Activated naive CD8-positive, alpha-beta T cell treated with anti-CD3 and anti-CD28 coated beads, Interleukin-2, amount 50 U/mL, for 16 hours (primary cell): Measurements from ENCODE around the gene ECHDC1.
"Not testable (repeated sequence)": the region's sequence is repeated elsewhere in the genome, so short reads cannot be mapped to it uniquely, and the experiment has no call there.

Experiments used
- DNase-seq: peaks from one replicate; pipeline ENCODE4 v3.0.0-alpha.2; 2020; ENCODE audit warnings: low read depth, low spot score

Gene ECHDC1

DNA sequence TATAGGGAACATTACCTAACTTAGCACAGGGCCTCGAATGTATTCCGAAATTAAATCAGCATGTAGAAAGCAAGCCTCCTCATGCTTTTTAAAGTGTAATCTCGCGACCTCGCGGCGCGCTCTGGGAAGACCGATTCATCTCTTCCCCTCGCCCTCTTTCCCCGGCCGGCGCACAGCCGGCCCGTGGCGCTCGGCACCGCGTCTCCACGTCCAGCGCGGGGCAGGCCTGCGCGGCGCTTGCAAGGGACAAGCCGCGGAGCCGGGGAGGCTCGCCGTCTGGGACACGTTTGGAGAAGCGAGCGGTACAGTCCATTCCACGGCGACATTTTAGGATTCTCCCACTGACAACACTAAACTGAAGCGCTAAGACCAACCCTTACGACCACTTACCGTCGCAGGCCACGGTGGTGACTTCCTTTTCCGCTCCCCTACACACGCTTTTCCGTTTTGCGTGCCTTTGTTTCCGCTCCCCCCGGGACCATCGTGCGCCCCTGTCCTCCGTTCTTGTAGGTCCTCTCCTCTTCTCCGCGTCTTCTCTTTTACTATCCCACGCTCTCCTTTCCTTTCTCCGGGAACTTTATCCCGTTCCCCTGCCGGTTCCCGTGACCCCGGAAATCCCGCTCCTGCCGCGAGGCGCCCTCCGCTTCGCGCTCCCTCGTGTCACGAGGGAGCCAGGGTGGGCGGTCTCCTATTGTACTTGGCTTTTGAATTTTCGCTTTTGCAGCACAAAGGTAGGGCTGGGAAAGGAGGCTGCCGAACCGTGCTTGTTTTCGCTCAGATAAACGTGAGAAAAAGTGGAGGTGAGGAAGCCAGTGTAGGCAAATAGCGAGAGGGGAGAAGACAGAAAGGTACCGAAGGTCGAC lies at the start of gene ECHDC1:
ECHDC1 (minus strand) TSS at position 664 of the 863 bp plus-strand sequence. CDS start 12,581 bp downstream, outside the sequence.
- DNase-seq, result peak; percentile 54

DNA sequence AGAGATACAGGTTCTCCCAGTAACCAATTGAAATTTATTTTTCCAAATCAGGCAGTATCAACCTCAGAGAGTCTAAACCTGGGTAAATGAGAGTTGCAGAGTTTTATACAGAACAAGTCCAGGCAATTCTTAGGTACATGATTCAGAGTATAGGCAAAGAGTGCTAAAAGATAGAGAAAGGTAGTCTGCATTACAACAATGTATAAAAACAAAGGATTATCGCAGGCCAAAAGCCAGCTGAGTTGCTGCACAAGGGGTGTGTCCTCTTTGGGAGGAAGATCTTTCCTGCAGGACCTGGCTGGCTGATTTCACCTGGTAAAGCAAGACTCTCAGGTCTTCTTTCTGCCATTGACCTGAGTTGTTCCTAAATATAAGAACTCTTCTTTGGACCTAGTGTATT lies 48.9 kb upstream of the ECHDC1 start:
- DNase-seq, result no peak

GRCh38 chr6:127391094-127391953 lies 47.9 kb upstream of the ECHDC1 start:
- no peak for DNase-seq

DNA sequence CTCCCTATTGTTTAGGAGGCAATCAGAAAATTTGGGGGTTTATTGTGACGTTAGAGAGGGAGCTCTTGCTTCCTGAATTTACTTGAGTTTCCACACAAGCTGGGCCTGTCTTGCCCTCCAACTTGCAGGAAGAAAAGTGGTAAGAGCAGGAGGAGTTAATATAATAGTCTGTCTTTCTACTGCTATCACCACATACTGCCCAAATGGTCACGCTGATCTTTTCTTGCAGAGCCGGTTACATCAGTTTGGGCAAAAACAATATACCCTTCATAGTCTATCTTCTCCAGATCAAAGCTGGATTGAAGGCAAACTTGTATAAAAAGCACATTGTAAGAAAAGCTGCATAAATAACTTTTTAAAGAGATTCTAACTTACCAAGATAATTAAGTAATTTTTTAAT lies 46.3 kb upstream of the ECHDC1 start:
- DNase-seq, result no peak

DNA sequence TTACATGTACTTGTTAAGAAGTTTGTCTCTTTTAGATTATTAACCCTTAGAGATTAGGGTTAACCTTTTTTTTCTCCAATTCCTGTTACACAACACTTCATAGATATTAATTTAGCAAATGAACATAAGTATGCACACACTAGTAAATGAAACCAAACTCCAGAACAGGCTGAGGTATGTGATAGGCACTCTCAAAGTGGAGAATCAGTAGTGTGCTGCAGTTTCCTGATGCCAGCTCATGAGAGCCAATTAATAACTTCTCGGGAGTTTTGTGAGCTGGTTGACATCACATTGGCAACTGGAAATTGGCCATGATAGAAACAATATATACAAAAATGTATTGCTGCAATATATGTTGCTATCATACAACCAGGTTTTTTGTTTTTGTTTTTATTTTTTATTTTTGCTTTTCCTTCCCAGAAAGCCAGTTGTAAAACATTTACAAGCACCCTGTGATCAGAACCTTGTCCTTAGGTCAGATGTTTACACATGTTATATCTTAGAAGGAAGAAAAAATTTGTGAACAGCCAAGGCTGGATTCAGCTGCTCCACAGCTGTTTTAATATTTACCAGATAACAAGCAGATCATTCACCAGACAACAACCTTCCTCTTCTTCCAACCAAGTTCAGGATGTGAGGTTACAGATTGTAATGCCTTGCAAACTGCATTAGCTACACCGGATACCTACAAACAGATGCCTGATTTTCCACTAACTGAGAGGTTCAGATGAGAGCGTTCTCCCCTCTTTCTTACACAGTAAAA lies 42.4 kb upstream of the ECHDC1 start:
- no peak for DNase-seq

GRCh38 chr6:127384848-127385247 lies 41.4 kb upstream of the ECHDC1 start:
- not testable (repeated sequence) for DNase-seq

GRCh38 chr6:127383988-127384387 lies 40.6 kb upstream of the ECHDC1 start:
- no peak for DNase-seq

DNA sequence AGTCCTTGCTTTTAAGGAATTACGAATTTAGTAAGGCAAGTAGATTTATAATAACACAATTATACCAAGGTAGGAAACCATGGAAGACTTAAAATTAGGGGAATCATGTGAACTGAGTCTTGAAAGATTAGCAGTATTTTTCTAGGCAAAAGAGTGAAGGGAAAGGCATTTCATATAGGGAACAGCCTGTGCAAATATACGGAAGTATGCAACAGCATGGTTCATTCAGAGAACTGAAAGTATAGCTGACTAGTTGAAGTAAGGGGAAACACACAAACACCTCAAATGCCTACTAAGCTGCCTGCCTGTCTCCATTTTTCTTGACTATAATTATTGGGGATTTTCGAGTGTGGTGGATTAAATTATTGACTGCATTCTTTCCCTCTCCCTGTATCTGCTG lies 39.0 kb upstream of the ECHDC1 start:
- no peak for DNase-seq

DNA sequence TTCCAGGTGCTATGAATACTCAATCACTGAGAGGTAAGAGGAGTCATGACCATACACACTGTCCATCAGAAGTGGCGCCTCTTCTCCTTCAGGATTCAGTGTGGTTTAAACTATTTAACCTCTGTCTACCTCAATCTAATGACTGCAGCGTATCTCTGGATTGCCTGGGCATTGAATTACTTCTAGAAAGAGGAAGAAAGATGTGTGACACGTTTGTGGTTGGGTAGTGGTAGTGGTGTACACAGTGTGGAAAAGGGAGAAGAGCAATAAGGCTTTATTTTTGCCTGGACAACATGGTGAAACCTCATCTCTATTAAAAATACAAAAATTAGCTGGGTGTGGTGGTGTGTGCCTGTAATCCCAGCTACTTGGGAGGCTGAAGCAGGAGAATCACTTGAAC lies 38.0 kb upstream of the ECHDC1 start:
- DNase-seq, result no peak

- no peak for DNase-seq
Measured at GRCh38 chr6:127376685-127377084, 33.3 kb upstream of the ECHDC1 start.

DNA sequence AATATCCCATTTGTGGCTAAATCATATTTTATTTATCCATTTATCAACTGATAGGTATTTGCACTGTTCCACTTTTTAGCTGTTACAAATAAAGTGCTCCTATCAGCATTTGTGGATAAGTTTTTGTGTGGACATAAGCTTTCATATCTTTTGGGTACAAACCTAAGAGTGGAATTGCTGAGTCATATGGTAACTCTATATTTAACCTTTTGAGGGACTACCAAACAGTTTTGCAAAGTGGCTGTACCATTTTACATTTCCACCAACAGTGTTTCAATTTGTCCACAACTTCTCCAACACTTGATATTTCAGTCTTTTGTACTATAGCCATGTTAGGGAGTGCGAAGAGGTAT lies 23.6 kb upstream of the ECHDC1 start:
- DNase-seq, result no peak

DNA sequence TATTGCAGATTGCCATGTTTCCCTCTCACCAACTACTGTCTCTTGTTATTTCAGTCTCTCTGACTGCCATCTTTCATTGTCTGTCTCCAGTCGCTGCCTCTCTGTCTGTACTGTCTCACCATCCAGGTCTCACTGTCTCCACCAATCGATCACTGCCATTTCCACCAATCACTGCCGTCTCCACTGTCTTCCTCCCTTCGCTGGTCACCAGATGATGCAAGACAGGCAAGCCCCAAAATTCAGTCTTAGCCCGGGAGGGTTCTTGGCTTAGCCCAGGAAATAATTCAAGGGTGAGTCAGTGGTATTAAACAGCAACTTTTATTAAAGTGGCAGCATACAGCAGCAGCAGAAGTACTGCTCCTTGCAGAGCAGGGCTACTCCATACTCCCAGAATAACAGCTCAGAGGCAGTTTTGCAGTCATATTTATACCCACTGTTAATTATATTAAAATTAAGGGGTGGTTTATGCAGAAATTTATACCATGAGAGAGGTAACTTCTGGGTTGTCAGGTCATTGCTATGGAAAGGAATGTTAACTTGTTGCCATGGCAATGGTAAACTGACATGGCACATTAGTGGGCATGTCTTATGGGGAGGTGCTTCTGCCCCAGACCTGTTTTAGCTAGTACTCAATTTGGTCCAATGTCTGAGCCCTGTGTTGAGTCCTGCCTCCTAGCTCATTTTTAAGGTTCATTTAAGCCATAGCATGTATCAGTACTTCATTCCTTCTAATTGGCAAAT lies 23.0 kb upstream of the ECHDC1 start:
- DNase-seq, result no peak

- no peak for DNase-seq
Measured at GRCh38 chr6:127365874-127366273, 22.5 kb upstream of the ECHDC1 start.

GRCh38 chr6:127352524-127352923 lies 9.1 kb upstream of the ECHDC1 start:
- no peak for DNase-seq

DNA sequence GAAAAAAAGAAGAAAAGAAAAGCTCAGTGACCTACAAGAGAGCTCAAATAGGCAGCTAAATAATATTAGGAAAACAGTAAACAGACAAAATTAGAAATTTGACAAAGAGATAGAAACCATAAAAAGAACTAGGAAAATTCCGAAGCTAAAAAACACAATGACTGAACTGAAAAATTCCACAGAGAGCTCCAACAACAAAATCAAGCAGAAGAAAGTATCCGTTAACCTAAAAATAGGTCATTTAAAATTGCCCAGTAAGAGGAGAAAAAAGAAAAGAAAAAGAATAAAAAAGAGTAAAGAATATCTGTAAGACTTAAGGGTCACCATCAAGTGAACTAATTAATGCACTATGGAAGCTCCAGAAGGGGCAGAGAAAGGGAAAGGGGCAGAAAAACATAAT lies 6.6 kb upstream of the ECHDC1 start:
- no peak for DNase-seq

DNA sequence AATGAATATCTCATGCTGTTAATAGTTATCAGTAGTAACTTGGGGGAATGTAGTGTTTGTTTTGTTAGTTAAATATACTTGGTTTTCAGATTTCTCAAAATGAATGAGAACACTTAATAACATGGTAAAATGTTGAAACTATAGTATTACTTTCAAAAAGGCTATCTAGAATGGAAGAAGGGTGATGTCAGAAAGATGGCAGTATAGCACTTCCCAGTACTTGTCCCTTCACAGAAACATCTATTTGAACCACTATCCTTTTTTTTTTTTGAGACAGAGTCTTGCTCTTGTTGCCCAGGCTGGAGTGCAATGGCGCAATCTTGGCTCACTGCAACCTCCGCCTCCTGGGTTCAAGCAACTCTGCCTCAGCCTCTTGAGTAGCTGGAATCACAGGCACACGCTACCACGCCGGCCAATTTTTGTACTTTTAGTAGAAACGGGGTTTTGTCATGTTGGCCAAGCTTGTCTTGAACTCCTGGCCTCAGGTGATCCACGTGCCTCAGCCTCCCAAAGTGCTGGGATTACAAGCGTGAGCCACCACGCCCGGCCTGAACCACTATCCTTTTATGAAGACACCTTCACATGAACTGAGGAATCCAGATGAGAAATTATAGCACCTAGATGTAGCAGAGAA lies 4.7 kb upstream of the ECHDC1 start:
- no peak for DNase-seq

DNA sequence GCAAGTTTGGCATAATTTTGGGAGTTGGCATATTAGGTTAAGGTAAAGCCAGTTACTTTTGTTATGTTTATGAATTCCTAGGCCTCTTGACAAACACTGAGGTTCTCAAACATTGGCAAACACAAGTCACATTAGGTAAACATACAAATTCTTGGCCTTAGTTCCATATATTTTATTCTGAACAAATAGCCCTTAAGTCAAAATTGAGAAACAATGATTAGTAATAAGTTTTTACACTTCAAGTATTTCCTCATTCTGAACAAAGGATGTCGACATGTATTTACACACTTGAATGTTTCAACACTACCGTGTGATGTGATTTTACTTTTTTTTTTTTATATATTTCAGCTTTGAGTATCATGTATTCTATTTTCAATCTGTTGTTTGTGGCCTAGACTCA lies 3.8 kb upstream of the ECHDC1 start:
- no peak for DNase-seq

DNA sequence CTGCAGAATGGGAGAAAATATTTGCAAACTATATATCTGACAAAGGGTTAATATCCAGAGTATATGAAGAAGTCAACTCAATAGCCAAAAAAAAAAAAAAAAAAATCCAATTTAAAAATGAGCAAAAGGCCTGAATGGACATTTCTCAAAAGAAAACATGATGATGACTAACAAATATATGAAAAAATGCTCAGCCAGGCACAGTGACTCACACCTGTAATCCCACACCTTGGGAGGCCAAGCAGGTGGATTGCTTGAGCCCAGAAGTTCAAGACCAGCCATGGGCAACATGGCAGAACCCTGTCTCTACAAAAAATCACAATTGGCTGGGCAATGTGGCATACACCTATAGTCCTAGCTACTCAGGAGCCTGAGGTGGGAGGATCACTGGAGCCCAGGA lies 2.1 kb upstream of the ECHDC1 start:
- no peak for DNase-seq

DNA sequence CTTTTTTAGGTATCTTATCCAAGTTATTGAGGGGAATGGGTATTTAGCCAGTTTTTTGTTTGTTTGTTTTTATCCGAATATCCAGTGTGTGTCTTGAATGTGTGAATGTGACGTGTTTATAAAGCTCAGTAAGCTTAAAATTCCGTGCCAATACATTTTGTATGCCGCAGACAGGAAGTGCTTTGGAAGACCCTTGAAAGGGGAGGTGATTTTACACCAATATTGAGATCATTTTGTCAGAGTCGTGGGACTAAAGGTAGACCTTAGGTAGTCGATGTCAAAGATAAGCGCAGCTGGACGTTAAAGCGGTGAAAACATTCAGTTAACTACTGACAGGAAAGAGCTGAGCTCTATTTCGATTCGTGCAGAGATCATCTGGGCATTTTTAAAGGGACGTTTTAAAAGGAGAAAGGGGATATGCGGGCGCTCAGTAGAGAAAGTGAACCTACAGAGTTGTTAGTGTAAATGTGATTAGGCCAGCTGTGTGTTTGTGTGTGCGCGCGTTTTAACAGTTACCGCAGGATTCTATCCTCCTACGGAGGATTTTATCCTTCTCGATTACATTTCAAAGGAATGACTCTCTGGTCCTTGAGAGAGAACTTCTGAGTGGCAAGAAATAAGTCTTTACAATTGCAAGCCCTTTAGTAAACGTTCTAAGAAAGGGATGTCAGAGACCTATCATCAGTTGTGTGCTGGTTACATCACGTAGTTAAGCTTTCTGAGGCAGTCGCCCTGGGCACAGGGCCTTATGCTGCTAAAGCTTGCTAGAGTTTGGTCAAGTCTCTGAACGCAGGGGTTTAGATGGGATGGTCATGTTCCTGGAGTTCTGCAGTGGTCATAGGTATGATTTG lies 625 bp upstream of the ECHDC1 start:
- DNase-seq, result no peak
